SU-DHL-6 (cell line): ENCODE data around the gene KCTD17.

Source experiments
- H2AFZ ChIP-seq: fragments of 200-600 bp; sonication (generic); 2 replicates; pipeline ENCODE4 v1.6.1; 2014; ENCODE audit warnings: low read depth, mild to moderate bottlenecking, moderate library complexity, mixed read lengths, antibody characterized with exemption, low read length; ENCODE audit not compliant: severe bottlenecking
- H3F3A ChIP-seq: fragments of 200-600 bp; shearing (Covaris generic); 2 replicates; pipeline ENCODE4 v1.6.0; 2016; ENCODE audit warnings: antibody characterized with exemption, mild to moderate bottlenecking; ENCODE audit not compliant: insufficient read depth
- H3K27ac ChIP-seq: fragments of 200-600 bp; sonication (generic); 2 replicates; pipeline ENCODE4 v1.5.1; 2016; ENCODE audit warnings: low read depth, mild to moderate bottlenecking, low read length, moderate library complexity, mixed read lengths
- H3K27me3 ChIP-seq: fragments of 200-600 bp; sonication (generic), shearing (Covaris generic); 2 replicates; pipeline ENCODE4 v1.6.0; 2014; ENCODE audit warnings: mild to moderate bottlenecking, low read length
- H3K36me3 ChIP-seq: fragments of 200-600 bp; sonication (generic); 2 replicates; pipeline ENCODE4 v1.6.1; 2014; ENCODE audit warnings: mild to moderate bottlenecking, low read length, mixed read lengths
- H3K4me2 ChIP-seq: fragments of 300-600, 200-600 bp; shearing (Covaris generic), sonication (generic); 2 replicates; pipeline ENCODE4 v1.6.0; 2014; ENCODE audit warnings: low read length, low read depth, mild to moderate bottlenecking; ENCODE audit not compliant: poor library complexity, severe bottlenecking
- H3K4me3 ChIP-seq: fragments of 200-600 bp; sonication (generic); 2 replicates; pipeline ENCODE4 v1.5.1; 2014; ENCODE audit warnings: antibody characterized with exemption, low read length, mild to moderate bottlenecking, mixed read lengths; ENCODE audit not compliant: insufficient read depth, poor library complexity, severe bottlenecking
- H3K79me2 ChIP-seq: fragments of 200-600 bp; sonication (generic); 2 replicates; pipeline ENCODE4 v1.6.1; 2014; ENCODE audit warnings: mild to moderate bottlenecking, low read length, moderate library complexity; ENCODE audit not compliant: insufficient read depth
- H3K9ac ChIP-seq: fragments of 200-600 bp; sonication (generic); 2 replicates; pipeline ENCODE4 v1.7.0; 2014; ENCODE audit warnings: mild to moderate bottlenecking, low read length
- H3K9me2 ChIP-seq: fragments of 200-600 bp; sonication (generic); replicated peaks from 2 replicates; pipeline ENCODE4 v1.6.1; 2014; ENCODE audit warnings: low read length; ENCODE audit not compliant: insufficient read depth
- H3K9me3 ChIP-seq: fragments of 200-600 bp; sonication (generic); 2 replicates; pipeline ENCODE4 v1.6.1; 2014; ENCODE audit warnings: low read length, mixed read lengths; ENCODE audit not compliant: insufficient read depth
- H4K20me1 ChIP-seq: fragments of 200-600 bp; sonication (generic); 2 replicates; pipeline ENCODE4 v1.6.1; 2014; ENCODE audit warnings: low read depth, mild to moderate bottlenecking, antibody characterized with exemption, low read length, moderate library complexity, mixed read lengths
- EZH2phosphoT487 ChIP-seq: fragments of 200-600 bp; sonication (generic), shearing (Covaris generic); conservative IDR thresholded peaks from 2 replicates; pipeline ENCODE4 v1.6.1; 2018; ENCODE audit warnings: mild to moderate bottlenecking, antibody characterized with exemption, low read length, moderate library complexity, mixed read lengths
- TF ChIP-seq, protein P1 (sequence below): fragments of 200-600 bp; sonication (generic); IDR thresholded peaks from one replicate; pipeline ENCODE4 v1.5.1; 2017; ENCODE audit warnings: antibody characterized with exemption, mild to moderate bottlenecking, low read length, moderate library complexity; ENCODE audit not compliant: insufficient read depth, poor library complexity, severe bottlenecking

KCTD17 gene

DNA sequence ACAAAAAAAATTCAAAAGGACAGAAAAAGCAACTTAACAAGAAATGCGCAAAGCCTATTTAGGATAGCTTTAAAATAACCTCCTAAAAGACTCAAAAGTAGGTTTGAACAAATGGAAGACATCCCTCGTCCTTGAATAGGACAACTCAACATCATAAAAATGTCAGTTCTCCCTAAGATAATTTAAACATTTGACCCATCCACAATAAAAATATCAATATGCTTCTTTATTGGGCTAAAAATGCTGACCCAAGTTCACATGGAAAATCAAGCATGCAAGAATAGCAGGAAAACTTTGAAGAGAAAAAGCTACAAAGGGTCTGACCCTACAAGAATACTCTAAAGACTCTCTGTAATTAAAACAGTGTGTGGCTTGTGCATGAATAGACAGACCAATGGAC is 12.1 kb upstream of the KCTD17 start:
- Histone ChIP-seq H3K4me3 (no peak overlapping the region), H3K27ac (no peak overlapping the region), H3K9me2 (no peaks in the 10 kb centered on the region), H2AFZ (no peak overlapping the region), H3K9me3 (no peaks in the 10 kb centered on the region), H3K9ac (no peak overlapping the region), H3K4me2 (no peak overlapping the region), H3K79me2 (no peaks in the 10 kb centered on the region), H3K27me3 (no peaks in the 10 kb centered on the region), H4K20me1 (no peaks in the 10 kb centered on the region), H3F3A (no peaks in the 10 kb centered on the region), H3K36me3 (no peaks in the 10 kb centered on the region)
- TF ChIP-seq, protein P1, sequence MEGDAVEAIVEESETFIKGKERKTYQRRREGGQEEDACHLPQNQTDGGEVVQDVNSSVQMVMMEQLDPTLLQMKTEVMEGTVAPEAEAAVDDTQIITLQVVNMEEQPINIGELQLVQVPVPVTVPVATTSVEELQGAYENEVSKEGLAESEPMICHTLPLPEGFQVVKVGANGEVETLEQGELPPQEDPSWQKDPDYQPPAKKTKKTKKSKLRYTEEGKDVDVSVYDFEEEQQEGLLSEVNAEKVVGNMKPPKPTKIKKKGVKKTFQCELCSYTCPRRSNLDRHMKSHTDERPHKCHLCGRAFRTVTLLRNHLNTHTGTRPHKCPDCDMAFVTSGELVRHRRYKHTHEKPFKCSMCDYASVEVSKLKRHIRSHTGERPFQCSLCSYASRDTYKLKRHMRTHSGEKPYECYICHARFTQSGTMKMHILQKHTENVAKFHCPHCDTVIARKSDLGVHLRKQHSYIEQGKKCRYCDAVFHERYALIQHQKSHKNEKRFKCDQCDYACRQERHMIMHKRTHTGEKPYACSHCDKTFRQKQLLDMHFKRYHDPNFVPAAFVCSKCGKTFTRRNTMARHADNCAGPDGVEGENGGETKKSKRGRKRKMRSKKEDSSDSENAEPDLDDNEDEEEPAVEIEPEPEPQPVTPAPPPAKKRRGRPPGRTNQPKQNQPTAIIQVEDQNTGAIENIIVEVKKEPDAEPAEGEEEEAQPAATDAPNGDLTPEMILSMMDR: no peak
- no peak for TF ChIP-seq EZH2phosphoT487

DNA sequence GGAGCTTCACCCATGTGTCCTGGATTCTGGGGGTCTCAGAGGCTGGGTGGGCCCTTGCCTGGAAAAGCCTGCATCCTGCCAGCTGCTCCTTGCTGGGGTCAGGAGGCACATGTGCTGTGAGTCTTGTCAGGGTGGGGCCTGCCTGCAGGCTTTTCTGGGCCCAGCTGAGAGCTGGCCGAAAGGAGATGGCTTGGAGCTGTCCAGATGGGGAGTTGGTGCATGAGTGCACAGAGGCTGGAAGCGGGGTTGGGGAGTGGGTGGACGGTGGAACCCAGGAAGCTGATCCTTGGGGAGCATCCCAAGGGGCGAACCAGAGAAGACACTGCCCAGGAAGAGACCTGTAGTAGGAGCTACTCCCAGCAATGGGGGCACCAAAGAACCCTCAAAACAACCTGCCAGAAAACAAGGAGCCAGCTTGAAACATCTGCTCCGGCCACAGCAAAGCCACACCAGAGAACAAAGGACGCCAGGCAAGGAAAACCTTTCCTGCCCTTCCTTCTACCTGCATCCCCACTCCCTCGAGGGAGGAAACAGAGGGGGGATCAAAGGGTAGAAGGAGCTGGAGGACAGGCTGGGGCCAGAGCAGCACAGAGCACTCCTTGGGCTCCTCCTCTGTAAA is 8.2 kb upstream of the KCTD17 start:
- Histone ChIP-seq H3K9me3 (no peaks in the 10 kb centered on the region), H3K36me3 (no peaks in the 10 kb centered on the region), H3K27ac (no peak overlapping the region), H3K4me3 (no peak overlapping the region), H2AFZ (no peak overlapping the region), H3K79me2 (no peaks in the 10 kb centered on the region), H3K9ac (no peak overlapping the region), H3K4me2 (no peak overlapping the region), H3K9me2 (no peaks in the 10 kb centered on the region), H3K27me3 (no peaks in the 10 kb centered on the region), H3F3A (no peaks in the 10 kb centered on the region), H4K20me1 (no peaks in the 10 kb centered on the region)
- no peak for TF ChIP-seq EZH2phosphoT487
- TF ChIP-seq, protein P1: no peak

DNA sequence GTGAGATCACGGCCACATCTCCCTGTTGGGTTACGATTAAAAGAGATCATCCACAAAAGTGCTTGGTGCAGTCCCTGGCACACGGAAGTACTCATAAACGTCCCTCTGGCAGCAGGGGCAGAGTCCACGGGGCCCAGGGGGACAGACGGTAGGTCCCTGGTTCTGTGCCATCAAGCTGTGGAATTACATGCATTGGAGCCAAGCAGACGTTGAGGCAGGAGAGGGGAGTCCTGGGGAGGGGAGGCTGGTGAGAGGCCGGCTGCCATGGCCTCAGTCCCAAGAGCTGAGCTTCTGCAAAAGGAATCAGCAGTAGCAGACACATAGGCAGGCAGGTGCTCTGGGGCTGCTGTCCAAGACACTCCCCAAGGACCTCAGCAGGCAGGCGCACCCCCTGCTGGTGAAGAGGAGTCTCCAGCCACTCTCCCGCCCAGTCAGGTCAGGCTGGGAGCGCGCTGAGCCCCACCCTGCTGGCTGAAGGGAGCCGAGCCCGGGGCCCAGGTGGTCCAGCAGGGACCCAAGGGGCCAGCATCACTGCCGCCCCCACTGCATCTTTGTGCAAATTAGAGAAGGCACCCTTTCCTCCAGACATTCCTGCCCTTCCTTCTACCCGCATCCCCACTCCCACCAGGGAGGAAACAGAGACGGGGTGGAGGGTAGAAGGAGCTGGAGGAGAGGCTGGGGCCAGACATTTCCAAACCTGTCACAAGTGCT is 7.6 kb upstream of the KCTD17 start:
- Histone ChIP-seq H4K20me1 (no peaks in the 10 kb centered on the region), H3K27ac (no peak overlapping the region), H3K4me3 (no peak overlapping the region), H3K9me2 (no peaks in the 10 kb centered on the region), H3K9me3 (no peaks in the 10 kb centered on the region), H3K79me2 (no peaks in the 10 kb centered on the region), H3K9ac (no peak overlapping the region), H3F3A (no peaks in the 10 kb centered on the region), H3K36me3 (no peaks in the 10 kb centered on the region), H2AFZ (no peak overlapping the region), H3K4me2 (no peak overlapping the region), H3K27me3 (no peaks in the 10 kb centered on the region)
- TF ChIP-seq, protein P1: peak; percentile 77
- TF ChIP-seq EZH2phosphoT487: no peak
